Liver (tissue), 9 donors: ENCODE measurements around the gene CUX1. TPM values are rescaled to one million over a fixed set of nuclear protein-coding genes. Genes with fewer than 3 reads are reported as not detected.

Source experiments
- DNase-seq: peaks from one replicate; pipeline ENCODE4 v3.0.0-alpha.2; 2017; ENCODE audit warnings: low spot score
- H3K27ac ChIP-seq, 2 donors: one replicate each; pipeline ENCODE4 v1.7.0; 2013; ENCODE audit warnings: inconsistent platforms in 2 of 2, low read length in 2 of 2, control low read depth in 1 of 2, low read depth in 1 of 2, mild to moderate bottlenecking in 1 of 2
- H3K27me3 ChIP-seq, 4 donors: one replicate each; pipeline versions ENCODE4 v1.6.1 to v1.7.0; 2013; ENCODE audit warnings: low read length in 3 of 4, inconsistent platforms in 1 of 4, mild to moderate bottlenecking in 1 of 4, moderate library complexity in 1 of 4; ENCODE audit not compliant: control insufficient read depth in 4 of 4, insufficient read depth in 4 of 4
- H3K36me3 ChIP-seq, 4 donors: one replicate each; pipeline versions ENCODE4 v1.6.1 to v1.7.0; 2013; ENCODE audit warnings: low read length in 3 of 4, mild to moderate bottlenecking in 3 of 4, low read depth in 1 of 4, moderate library complexity in 1 of 4; ENCODE audit not compliant: control insufficient read depth in 4 of 4, insufficient read depth in 3 of 4
- H3K4me1 ChIP-seq, 4 donors: one replicate each; pipeline versions ENCODE4 v1.6.1 to v1.7.0; 2013; ENCODE audit warnings: low read length in 3 of 4, mild to moderate bottlenecking in 3 of 4, moderate library complexity in 1 of 4; ENCODE audit not compliant: control insufficient read depth in 4 of 4, insufficient read depth in 4 of 4
- H3K4me3 ChIP-seq, 3 donors: one replicate each; pipeline versions ENCODE4 v1.6.1 to v1.7.0; 2013; ENCODE audit warnings: low read length in 3 of 3, control low read depth in 1 of 3, low read depth in 1 of 3, mild to moderate bottlenecking in 1 of 3
- H3K9ac ChIP-seq, 2 donors: one replicate each; pipeline ENCODE4 v1.7.0; 2013; ENCODE audit warnings: low read length in 2 of 2, mild to moderate bottlenecking in 2 of 2, moderate library complexity in 2 of 2, control low read depth in 1 of 2, low read depth in 1 of 2
- H3K9me3 ChIP-seq, 4 donors: one replicate each; pipeline versions ENCODE4 v1.6.1 to v1.7.0; 2013; ENCODE audit warnings: low read length in 3 of 4; ENCODE audit not compliant: control insufficient read depth in 4 of 4
- EGR1 ChIP-seq, 2 donors: IDR thresholded peaks; 2 replicates each; pipeline ENCODE4 v1.6.1; 2016 to 2018; ENCODE audit warnings: antibody characterized with exemption in 2 of 2, low read depth in 2 of 2
- FOXA1 ChIP-seq: IDR thresholded peaks from 2 replicates; pipeline ENCODE4 v1.6.1; 2016; ENCODE audit warnings: antibody characterized with exemption
- GABPA ChIP-seq, 2 donors: IDR thresholded peaks in 1 of 2; conservative IDR thresholded peaks in 1 of 2; 2 replicates each; pipeline ENCODE4 v1.6.1; 2016; ENCODE audit warnings: antibody characterized with exemption in 2 of 2, mild to moderate bottlenecking in 1 of 2, moderate library complexity in 1 of 2
- HNF4A ChIP-seq, 2 donors: conservative IDR thresholded peaks; 2 replicates each; pipeline ENCODE4 v1.6.1; 2016; ENCODE audit warnings: antibody characterized with exemption in 2 of 2, mild to moderate bottlenecking in 2 of 2
- HNF4G ChIP-seq: IDR thresholded peaks from 2 replicates; pipeline ENCODE4 v1.6.1; 2016; ENCODE audit warnings: antibody characterized with exemption
- JUND ChIP-seq, 2 donors: IDR thresholded peaks; 2 replicates each; pipeline ENCODE4 v1.6.1; 2016; ENCODE audit warnings: antibody characterized with exemption in 2 of 2
- RXRA ChIP-seq, 2 donors: IDR thresholded peaks; 2 replicates each; pipeline ENCODE4 v1.6.1; 2017 to 2018; ENCODE audit warnings: antibody characterized with exemption in 2 of 2, mild to moderate bottlenecking in 1 of 2
- TAF1 ChIP-seq: conservative IDR thresholded peaks from 2 replicates; pipeline ENCODE4 v1.6.1; 2016; ENCODE audit warnings: antibody characterized with exemption, mild to moderate bottlenecking
- YY1 ChIP-seq: IDR thresholded peaks from 2 replicates; pipeline ENCODE4 v1.6.1; 2016; ENCODE audit warnings: antibody characterized with exemption, mild to moderate bottlenecking
- WGBS: extraction: QIAGEN DNeasy Blood & Tissue Kit; methylation state at CpG from one replicate; pipeline ENCODE4 v1.1.7; 2013; 5-methylcytosine and 5-hydroxymethylcytosine counted together
- polyA plus RNA-seq, 2 donors: library from polyadenylated mRNA; stranded (reverse) in 1 of 2; unstranded in 1 of 2; fragments of 200-250 nt in 1 of 2; fragments of >200 nt in 1 of 2; fragmentation: Nextera tagmentation in 1 of 2; extraction: Ambion mirVana in 1 of 2; gene quantifications; one replicate each; pipeline versions ENCODE4 v1.2.1 to v1.2.3, GENCODE V29; 2013 to 2015
- total RNA-seq, 2 donors: library from RNA; depleted of rRNA; stranded (reverse); fragments of >200 nt; gene quantifications; one replicate each; pipeline ENCODE4 v1.2.3, GENCODE V29; 2014
- TF ChIP-seq, protein P1 (sequence below): IDR thresholded peaks from 2 replicates; pipeline ENCODE4 v1.6.1; 2016; ENCODE audit warnings: antibody characterized with exemption, mild to moderate bottlenecking
- TF ChIP-seq, protein P2 (sequence below): IDR thresholded peaks from 2 replicates; pipeline ENCODE4 v1.6.1; 2016; ENCODE audit warnings: antibody characterized with exemption
- TF ChIP-seq, protein P3 (sequence below): fragments of 150-350 bp; IDR thresholded peaks from 2 replicates; pipeline ENCODE4 v1.5.1; 2017; ENCODE audit warnings: improper control_type of control experiment, low read depth, low read length; ENCODE audit not compliant: missing input control
- TF ChIP-seq, protein P4 (sequence below): IDR thresholded peaks from 2 replicates; pipeline ENCODE4 v1.6.1; 2016; ENCODE audit warnings: antibody characterized with exemption
- donor health status: healthy.
- donor health status: healthy.
- donor health status: healthy.
- donor health status: healthy.
- donor health status: healthy.

Gene CUX1
- total and polyA plus RNA-seq, 4 donors, result 18.6 to 40.6 (median 21.4) TPM

DNA sequence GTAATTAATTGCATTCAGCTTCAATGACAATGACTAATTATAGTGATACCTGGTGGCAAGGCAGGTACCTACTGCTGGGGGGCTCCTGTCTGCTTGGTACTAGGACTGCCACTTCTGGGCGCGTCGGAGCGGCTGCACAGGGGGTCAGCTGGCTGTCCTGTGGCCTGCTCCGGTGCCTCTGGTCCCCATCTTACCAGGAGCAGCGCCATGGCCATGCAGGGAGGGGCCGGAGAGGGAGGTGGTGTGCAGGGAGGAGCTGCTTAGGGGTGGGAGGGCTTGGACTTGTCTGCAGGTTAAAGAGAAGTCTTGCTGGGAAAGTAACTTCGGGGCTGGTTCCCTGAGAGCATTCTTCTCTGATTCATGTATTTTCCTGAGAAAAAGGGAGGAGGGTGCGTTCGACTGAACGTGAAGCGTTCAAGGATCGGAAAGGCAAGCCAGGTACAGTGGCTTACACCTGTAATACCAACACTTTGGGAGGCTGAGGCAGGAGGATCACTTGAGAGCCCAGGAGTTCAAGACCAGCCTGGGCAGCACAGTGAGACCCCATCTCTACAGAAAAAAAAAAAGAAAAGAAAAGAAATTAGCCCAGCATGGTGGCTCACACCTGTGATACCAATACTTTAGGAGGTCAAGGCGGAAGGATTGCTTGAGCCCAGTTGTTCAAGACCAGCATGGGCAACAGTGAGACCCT, 15.4 kb downstream of the CUX1 start:
- Histone ChIP-seq H3K4me3 (no peak overlapping the region), H3K9me3 (no peaks in the 10 kb centered on the region), H3K27me3 (no peaks in the 10 kb centered on the region), H3K27ac (no peak overlapping the region), H3K9ac (no peak overlapping the region), H3K36me3 (no peaks in the 10 kb centered on the region), H3K4me1 (no peaks in the 10 kb centered on the region)
- TF ChIP-seq FOXA1 (no peak), HNF4G (no peak), YY1 (no peak), TAF1 (no peak)
- TF ChIP-seq, protein P1, sequence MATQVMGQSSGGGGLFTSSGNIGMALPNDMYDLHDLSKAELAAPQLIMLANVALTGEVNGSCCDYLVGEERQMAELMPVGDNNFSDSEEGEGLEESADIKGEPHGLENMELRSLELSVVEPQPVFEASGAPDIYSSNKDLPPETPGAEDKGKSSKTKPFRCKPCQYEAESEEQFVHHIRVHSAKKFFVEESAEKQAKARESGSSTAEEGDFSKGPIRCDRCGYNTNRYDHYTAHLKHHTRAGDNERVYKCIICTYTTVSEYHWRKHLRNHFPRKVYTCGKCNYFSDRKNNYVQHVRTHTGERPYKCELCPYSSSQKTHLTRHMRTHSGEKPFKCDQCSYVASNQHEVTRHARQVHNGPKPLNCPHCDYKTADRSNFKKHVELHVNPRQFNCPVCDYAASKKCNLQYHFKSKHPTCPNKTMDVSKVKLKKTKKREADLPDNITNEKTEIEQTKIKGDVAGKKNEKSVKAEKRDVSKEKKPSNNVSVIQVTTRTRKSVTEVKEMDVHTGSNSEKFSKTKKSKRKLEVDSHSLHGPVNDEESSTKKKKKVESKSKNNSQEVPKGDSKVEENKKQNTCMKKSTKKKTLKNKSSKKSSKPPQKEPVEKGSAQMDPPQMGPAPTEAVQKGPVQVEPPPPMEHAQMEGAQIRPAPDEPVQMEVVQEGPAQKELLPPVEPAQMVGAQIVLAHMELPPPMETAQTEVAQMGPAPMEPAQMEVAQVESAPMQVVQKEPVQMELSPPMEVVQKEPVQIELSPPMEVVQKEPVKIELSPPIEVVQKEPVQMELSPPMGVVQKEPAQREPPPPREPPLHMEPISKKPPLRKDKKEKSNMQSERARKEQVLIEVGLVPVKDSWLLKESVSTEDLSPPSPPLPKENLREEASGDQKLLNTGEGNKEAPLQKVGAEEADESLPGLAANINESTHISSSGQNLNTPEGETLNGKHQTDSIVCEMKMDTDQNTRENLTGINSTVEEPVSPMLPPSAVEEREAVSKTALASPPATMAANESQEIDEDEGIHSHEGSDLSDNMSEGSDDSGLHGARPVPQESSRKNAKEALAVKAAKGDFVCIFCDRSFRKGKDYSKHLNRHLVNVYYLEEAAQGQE, result no peak
- no peak for DNase-seq
- 98% methylated on average over 14 of the region's 14 CpGs for WGBS

DNA sequence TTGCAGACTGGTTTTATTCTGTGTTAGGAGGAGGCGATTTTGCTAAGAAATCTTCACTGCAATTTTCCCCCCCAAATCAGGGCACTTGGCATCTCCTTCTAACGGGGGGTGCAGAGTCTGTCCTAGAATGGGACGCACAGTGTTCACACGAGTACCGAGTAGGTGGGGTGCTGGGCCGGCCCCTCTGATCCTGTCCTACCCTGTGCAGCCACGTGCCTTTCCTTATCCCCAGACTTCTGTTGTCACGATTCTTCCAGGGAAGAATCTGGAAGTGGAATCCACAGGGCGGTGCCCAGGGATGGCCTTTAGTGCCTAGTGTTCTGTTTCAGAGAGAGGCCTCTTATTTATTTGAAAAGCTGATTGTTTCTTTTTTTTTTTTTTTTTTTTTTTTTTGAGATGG, 16.4 kb downstream of the CUX1 start:
- no peak overlapping the region for H3K9ac ChIP-seq
- WGBS, result 91% methylated on average over 9 of the region's 9 CpGs
- H3K27me3 ChIP-seq, result no peaks in the 10 kb centered on the region
- H3K27ac ChIP-seq, result no peak overlapping the region
- no peak for DNase-seq
- H3K4me1 ChIP-seq, result no peaks in the 10 kb centered on the region
- H3K36me3 ChIP-seq, result no peaks in the 10 kb centered on the region
- H3K4me3 ChIP-seq, result no peak overlapping the region
- TF ChIP-seq, protein P2, sequence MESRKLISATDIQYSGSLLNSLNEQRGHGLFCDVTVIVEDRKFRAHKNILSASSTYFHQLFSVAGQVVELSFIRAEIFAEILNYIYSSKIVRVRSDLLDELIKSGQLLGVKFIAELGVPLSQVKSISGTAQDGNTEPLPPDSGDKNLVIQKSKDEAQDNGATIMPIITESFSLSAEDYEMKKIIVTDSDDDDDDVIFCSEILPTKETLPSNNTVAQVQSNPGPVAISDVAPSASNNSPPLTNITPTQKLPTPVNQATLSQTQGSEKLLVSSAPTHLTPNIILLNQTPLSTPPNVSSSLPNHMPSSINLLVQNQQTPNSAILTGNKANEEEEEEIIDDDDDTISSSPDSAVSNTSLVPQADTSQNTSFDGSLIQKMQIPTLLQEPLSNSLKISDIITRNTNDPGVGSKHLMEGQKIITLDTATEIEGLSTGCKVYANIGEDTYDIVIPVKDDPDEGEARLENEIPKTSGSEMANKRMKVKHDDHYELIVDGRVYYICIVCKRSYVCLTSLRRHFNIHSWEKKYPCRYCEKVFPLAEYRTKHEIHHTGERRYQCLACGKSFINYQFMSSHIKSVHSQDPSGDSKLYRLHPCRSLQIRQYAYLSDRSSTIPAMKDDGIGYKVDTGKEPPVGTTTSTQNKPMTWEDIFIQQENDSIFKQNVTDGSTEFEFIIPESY, result no peak
- TF ChIP-seq GABPA (IDR thresholded peaks at IDR 0.05 in 1 of 2, conservative IDR thresholded peaks at IDR 0.05 in 1 of 2), result no peak
- TF ChIP-seq, protein P3, sequence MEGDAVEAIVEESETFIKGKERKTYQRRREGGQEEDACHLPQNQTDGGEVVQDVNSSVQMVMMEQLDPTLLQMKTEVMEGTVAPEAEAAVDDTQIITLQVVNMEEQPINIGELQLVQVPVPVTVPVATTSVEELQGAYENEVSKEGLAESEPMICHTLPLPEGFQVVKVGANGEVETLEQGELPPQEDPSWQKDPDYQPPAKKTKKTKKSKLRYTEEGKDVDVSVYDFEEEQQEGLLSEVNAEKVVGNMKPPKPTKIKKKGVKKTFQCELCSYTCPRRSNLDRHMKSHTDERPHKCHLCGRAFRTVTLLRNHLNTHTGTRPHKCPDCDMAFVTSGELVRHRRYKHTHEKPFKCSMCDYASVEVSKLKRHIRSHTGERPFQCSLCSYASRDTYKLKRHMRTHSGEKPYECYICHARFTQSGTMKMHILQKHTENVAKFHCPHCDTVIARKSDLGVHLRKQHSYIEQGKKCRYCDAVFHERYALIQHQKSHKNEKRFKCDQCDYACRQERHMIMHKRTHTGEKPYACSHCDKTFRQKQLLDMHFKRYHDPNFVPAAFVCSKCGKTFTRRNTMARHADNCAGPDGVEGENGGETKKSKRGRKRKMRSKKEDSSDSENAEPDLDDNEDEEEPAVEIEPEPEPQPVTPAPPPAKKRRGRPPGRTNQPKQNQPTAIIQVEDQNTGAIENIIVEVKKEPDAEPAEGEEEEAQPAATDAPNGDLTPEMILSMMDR, result no peak
- no peak for TF ChIP-seq FOXA1
- TF ChIP-seq HNF4G, result no peak
- TF ChIP-seq YY1, result no peak
- no peak for TF ChIP-seq HNF4A (conservative IDR thresholded peaks at IDR 0.05)
- no peak for TF ChIP-seq EGR1 (IDR thresholded peaks at IDR 0.05; ENCODE audit: low read depth in 2 of 2)
- TF ChIP-seq TAF1, result no peak
- TF ChIP-seq, protein P1, result no peak
- TF ChIP-seq, protein P4, sequence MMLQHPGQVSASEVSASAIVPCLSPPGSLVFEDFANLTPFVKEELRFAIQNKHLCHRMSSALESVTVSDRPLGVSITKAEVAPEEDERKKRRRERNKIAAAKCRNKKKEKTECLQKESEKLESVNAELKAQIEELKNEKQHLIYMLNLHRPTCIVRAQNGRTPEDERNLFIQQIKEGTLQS, result no peak
- no peak for TF ChIP-seq JUND (IDR thresholded peaks at IDR 0.05)
- TF ChIP-seq RXRA (IDR thresholded peaks at IDR 0.05), result no peak
- no peaks in the 10 kb centered on the region for H3K9me3 ChIP-seq
